Endothelial cell (in vitro differentiated cells): ENCODE results near the gene DOCK4. TPM values are rescaled to one million over a fixed set of nuclear protein-coding genes. Genes with fewer than 3 reads are reported as not detected.

Source experiments
- DNase-seq: peaks from one replicate; pipeline ENCODE4 v3.0.0; 2021; ENCODE audit warnings: low spot score
- H3K27ac Mint-ChIP-seq: one replicate; pipeline ENCODE4 v1.8.0; 2021; ENCODE audit warnings: mixed read lengths, inconsistent platforms; ENCODE audit not compliant: unreplicated experiment
- H3K27me3 Mint-ChIP-seq: one replicate; pipeline ENCODE4 v1.8.0; 2021; ENCODE audit warnings: mild to moderate bottlenecking, moderate library complexity, mixed read lengths, inconsistent platforms; ENCODE audit not compliant: unreplicated experiment
- H3K36me3 Mint-ChIP-seq: one replicate; pipeline ENCODE4 v1.8.0; 2021; ENCODE audit warnings: mild to moderate bottlenecking, low read depth, mixed read lengths, inconsistent platforms; ENCODE audit not compliant: unreplicated experiment
- H3K4me1 Mint-ChIP-seq: one replicate; pipeline ENCODE4 v1.8.0; 2021; ENCODE audit warnings: mild to moderate bottlenecking, mixed read lengths, inconsistent platforms; ENCODE audit not compliant: unreplicated experiment
- H3K4me3 Mint-ChIP-seq: one replicate; pipeline ENCODE4 v1.8.0; 2021; ENCODE audit warnings: mild to moderate bottlenecking, mixed read lengths, inconsistent platforms; ENCODE audit not compliant: unreplicated experiment
- H3K9me3 Mint-ChIP-seq: one replicate; pipeline ENCODE4 v1.8.0; 2021; ENCODE audit warnings: mixed read lengths, inconsistent platforms; ENCODE audit not compliant: unreplicated experiment
- total RNA-seq: library from RNA; stranded (reverse); fragmentation: NEBNext Ultra II Directional; extraction: Animal tissue kit (Norgen Biotek cat#: 25700); gene quantifications from one replicate; pipeline ENCODE4 v1.2.1, GENCODE V29; 2021; ENCODE audit not compliant: unreplicated experiment
- TF ChIP-seq, protein P1 (sequence below): fragments of 200-600 bp; sonication (generic); IDR thresholded peaks from one replicate; pipeline ENCODE4 v1.5.0; 2021; ENCODE audit warnings: antibody characterized with exemption; ENCODE audit not compliant: unreplicated experiment

Gene DOCK4
- total RNA-seq, 1 donor from 2014 or later: 99.2 TPM

DNA sequence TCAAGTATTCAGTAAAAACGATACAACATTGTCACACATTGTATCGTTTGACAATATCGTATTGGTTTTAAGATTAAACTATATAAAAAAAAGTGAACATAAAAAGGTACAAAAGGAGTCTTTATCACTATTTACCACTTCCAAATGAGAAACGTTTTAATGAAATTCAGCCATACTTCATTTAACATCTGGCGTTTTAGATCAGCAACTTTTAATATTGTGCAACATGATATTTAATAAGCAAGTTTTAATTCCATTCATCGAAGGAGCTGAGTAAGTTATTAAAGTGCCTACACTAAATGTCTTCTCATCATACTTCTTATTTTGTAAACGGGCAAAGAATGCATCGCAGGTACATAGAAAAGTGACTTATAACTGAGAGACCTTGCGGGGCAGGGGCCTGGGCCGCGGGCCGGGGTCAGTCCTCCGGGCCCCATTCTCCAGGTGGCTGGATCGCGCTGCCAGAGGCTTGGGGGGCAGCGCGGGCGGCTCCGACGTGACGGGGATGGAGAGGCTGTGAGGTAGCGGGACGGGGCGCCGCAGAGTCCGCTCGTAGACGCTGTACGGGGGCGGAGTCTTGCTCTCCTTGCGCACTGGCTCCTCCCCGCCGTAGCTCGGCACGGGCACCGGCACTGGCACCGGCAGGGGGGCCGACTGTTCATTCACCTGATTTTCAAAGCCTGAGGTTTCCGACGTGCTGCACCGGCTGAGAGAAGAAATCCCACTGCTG is 478.1 kb downstream of the DOCK4 start:
- Mint-ChIP-seq H3K4me3 (no peak overlapping the region), H3K27me3 (peaks cover 1% of the 10 kb centered on the region), H3K4me1 (no peaks in the 10 kb centered on the region), H3K36me3 (peaks cover 28% of the 10 kb centered on the region), H3K27ac (no peak overlapping the region), H3K9me3 (no peaks in the 10 kb centered on the region)
- TF ChIP-seq, protein P1, sequence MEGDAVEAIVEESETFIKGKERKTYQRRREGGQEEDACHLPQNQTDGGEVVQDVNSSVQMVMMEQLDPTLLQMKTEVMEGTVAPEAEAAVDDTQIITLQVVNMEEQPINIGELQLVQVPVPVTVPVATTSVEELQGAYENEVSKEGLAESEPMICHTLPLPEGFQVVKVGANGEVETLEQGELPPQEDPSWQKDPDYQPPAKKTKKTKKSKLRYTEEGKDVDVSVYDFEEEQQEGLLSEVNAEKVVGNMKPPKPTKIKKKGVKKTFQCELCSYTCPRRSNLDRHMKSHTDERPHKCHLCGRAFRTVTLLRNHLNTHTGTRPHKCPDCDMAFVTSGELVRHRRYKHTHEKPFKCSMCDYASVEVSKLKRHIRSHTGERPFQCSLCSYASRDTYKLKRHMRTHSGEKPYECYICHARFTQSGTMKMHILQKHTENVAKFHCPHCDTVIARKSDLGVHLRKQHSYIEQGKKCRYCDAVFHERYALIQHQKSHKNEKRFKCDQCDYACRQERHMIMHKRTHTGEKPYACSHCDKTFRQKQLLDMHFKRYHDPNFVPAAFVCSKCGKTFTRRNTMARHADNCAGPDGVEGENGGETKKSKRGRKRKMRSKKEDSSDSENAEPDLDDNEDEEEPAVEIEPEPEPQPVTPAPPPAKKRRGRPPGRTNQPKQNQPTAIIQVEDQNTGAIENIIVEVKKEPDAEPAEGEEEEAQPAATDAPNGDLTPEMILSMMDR: no peak
- no peak for DNase-seq

DNA sequence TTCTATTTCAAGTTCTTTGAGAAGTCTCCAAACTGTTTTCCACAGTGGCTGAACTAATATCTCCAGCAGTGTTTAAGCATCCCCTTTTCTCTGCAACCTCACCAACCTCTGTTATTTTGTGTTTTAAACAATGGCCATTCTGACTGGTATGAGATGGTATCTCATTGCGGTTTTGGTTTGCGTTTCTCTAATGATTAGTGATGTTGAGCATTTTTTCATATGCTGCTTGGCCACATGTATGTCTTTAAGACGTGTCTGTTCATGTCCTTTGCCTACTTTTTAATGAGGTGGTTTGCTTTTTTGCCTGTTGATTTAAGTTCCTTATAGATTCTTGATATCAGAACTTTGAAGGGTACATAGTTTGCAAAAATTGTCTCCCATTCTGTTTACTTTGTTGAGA is 487.3 kb downstream of the DOCK4 start:
- peaks cover 7% of the 10 kb centered on the region for H3K36me3 Mint-ChIP-seq
- H3K4me1 Mint-ChIP-seq: peaks cover under 1% of the 10 kb centered on the region
- TF ChIP-seq, protein P1: no peak
- DNase-seq: no peak
- no peak overlapping the region for H3K4me3 Mint-ChIP-seq
- H3K27me3 Mint-ChIP-seq: peaks cover 2% of the 10 kb centered on the region
- no peak overlapping the region for H3K27ac Mint-ChIP-seq
- H3K9me3 Mint-ChIP-seq: peaks cover 8% of the 10 kb centered on the region

DNA sequence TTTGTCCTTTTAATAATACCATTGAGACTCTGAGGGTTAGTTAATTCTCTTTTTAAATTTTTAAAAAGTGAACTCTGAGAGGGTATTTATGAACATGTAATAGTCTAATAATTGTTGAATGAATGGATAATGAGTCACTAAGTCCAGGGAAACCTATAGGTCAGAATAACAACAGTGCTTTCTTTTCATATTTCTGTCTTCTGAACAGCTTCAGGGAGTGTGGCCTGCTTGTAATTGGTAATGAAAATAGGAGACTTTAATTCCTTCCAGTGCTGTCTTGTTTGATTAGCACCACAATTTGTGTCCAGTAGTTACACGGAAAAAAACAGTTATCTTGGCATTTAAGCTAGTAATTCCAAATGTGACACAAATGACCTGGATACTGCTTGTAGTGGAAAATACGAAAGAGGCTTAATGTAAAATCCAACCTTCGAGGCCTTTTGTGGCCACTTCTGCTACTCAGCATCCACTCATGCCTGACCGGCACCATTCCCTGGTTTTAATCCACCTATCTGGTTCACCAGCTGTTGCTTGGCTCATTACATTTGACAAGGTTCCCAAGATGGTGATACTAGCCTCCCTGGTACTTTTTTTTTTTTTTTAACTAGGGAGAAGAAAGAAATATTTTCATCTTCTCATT is 494.7 kb downstream of the DOCK4 start:
- no peak for DNase-seq

DNA sequence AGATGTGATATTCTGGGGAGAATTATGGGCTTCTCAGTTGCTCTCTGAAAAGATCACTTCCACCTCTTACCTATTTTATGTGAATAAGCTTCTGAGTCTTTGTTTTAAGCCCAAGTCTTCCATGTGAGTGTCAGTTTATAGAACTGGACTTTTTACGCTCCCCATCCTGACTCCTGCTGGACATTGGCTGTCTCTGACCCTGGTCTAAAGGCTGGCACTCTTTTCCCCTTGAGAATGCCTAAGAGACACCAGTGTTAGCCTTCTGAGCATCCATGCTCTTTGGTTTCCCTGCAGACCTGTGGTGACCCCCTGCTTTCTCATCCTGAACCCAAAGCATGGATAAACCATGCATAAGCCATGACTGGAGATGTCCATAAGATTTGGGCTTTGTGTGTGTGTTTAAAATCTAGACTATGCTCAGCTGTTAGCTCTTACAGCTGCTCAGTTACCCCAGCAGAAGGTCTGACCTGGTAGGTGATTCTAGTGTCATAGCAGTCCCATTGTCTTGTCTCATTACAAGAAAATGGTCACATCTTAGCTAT is 495.3 kb downstream of the DOCK4 start:
- Mint-ChIP-seq H3K4me1 (peaks cover 11% of the 10 kb centered on the region), H3K4me3 (no peak overlapping the region), H3K27ac (no peak overlapping the region), H3K36me3 (peaks cover 6% of the 10 kb centered on the region), H3K9me3 (no peaks in the 10 kb centered on the region), H3K27me3 (peaks cover 1% of the 10 kb centered on the region)
- no peak for DNase-seq
- TF ChIP-seq, protein P1: no peak

More for the DNA sequence above, 494.7 kb downstream of the DOCK4 start:
- Mint-ChIP-seq H3K4me1 (peaks cover 11% of the 10 kb centered on the region), H3K9me3 (no peaks in the 10 kb centered on the region), H3K4me3 (no peak overlapping the region), H3K36me3 (peaks cover 2% of the 10 kb centered on the region), H3K27ac (no peak overlapping the region), H3K27me3 (peaks cover 1% of the 10 kb centered on the region)
- TF ChIP-seq, protein P1: no peak

DNA sequence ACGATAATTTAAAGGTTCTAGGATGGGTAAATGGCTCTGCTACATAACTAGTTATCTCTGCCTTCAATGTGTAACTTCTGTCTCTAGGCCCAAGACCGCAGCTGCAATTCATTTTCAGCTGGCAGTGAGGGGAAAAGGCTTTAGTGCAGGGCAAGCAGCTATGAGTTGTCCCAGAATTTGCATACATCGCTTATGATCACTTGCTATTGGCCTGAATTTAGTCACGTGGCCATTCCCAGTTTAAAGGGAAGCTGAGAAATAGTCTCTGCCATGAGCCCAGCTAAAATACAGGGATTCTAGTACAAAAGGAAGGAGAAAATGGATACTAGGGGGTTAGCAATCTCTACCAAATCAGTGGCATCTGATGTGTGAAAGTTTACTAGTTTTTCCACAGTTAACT is 498.1 kb downstream of the DOCK4 start:
- peaks cover 6% of the 10 kb centered on the region for H3K36me3 Mint-ChIP-seq
- H3K27me3 Mint-ChIP-seq: peaks cover 1% of the 10 kb centered on the region
- DNase-seq: no peak
- no peak overlapping the region for H3K27ac Mint-ChIP-seq
- no peak overlapping the region for H3K4me3 Mint-ChIP-seq
- TF ChIP-seq, protein P1: no peak
- peaks cover 4% of the 10 kb centered on the region for H3K4me1 Mint-ChIP-seq
- H3K9me3 Mint-ChIP-seq: no peaks in the 10 kb centered on the region
